ENCODE results near the gene RAX2. TPM values are rescaled to one million over a fixed set of nuclear protein-coding genes. Genes with fewer than 3 reads are reported as not detected.

Gene RAX2
- total RNA-seq, 1 donor from 2014 or later: not detected

- DNase-seq (ENCODE audit: low spot score) (no peak), ATAC-seq (no peak)
Observed at GRCh38 chr19:3803114-3803888, 31.3 kb upstream of the RAX2 start.

- ATAC-seq: peak; percentile 84
- no peak for DNase-seq (ENCODE audit: low spot score)
Observed at GRCh38 chr19:3801412-3802096, 29.5 kb upstream of the RAX2 start.

- no peak for ATAC-seq
- no peak for DNase-seq (ENCODE audit: low spot score)
Observed at GRCh38 chr19:3800996-3801395, 29.0 kb upstream of the RAX2 start.

DNA sequence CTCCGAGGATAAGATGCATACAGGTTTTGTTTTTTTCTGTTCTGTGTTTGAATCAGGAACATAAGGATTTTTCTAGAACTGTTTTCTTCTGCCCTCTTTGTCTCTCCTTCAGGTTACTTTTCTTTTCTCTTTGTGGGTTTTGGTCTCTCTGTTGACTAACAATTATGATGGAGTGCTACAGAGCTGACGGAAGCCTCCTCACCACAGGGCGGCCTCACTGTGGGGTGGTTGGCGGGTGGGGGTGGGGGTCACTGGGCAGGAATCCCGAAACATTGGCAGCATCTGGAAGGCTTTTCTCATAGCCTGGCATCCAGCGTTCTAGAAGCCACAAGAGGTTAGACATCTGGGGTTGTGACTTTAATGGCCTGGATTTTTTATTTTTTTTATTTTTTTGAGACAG lies 26.1 kb upstream of the RAX2 start:
- no peak for DNase-seq (ENCODE audit: low spot score)
- ATAC-seq: no peak

GRCh38 chr19:3796358-3796757 lies 24.3 kb upstream of the RAX2 start:
- no peak for ATAC-seq
- DNase-seq (ENCODE audit: low spot score): no peak

GRCh38 chr19:3793799-3794198 lies 21.8 kb upstream of the RAX2 start:
- DNase-seq (ENCODE audit: low spot score): no peak
- ATAC-seq: no peak

GRCh38 chr19:3792114-3792513 lies 20.1 kb upstream of the RAX2 start:
- DNase-seq (ENCODE audit: low spot score) (no peak), ATAC-seq (no peak)

- DNase-seq (ENCODE audit: low spot score): no peak
- ATAC-seq: no peak
Observed at GRCh38 chr19:3790941-3791340, 18.9 kb upstream of the RAX2 start.

DNA sequence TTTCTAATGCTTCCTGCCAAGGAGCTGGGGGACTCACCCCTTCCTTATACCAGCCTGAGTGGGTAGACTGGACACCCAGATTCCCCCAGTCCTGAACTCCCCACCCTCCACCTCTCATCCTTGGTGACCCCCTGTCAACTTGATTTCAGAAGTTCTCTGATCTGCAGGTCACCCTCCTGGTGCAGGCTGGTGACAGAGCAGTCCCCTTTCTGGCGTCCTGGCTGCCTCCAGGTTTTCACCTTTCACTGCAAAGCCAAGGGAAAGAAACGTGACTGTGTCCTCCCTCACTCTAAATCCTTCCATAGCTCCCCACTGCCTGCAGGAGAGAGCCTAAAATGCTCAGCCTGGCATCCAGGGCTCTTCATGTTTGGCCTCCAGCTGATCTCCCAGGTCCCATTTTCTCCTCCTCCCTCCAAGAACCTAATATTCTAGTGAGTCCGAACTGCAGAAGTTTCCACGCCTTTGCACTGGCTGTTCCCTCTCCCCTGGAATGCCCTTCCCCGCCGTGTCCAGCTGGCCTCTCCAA lies 18.2 kb upstream of the RAX2 start:
- ATAC-seq (no peak), DNase-seq (ENCODE audit: low spot score) (no peak)

- ATAC-seq (no peak), DNase-seq (ENCODE audit: low spot score) (no peak)
Observed at GRCh38 chr19:3788996-3789778, 17.2 kb upstream of the RAX2 start.

DNA sequence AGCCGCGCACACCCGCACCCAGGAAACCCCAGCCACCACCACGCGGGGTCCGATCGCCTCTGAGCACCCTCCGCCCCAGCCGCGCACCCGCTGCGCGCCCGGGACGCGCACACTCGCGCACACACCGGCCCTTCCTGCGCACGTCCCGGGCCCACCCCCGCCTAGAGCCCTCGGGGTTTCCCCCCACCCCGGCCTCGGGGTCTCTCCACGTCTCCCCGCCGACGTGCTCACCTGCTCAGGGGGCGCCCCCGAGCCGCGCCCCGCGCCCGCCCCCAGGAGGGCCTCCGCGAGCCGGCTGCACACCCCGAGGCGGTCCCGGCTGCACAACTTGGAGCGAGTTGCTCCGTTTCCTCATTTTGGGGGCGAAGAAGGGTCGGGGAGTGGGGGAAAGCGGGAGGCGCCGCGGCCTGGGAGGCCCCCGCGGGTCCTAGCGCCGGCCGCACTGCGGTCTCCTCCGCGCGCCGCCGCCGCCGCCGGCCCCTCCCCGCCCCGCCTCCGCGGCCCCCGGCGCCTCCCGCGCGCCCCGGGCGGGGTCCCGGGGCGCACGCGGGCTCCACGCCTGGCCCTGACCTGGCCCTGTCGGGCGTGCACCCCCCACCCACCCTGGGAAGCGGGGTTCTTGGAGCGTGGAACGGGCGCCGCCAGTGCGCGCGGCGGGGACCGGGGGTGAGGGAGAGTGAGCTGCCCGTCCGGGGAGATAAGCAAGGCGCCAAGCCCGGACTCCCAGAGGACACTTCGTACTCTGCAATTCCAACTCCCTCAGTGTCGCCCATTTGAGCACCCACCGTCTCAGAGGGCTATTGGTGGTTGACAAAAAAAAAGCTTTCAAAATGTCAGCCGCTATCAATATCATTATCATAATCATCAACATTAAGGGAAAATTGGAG lies 14.2 kb upstream of the RAX2 start, which contains the start of gene MATK:
Gene MATK, minus strand, starts transcription at position 444 of the 887 bp plus-strand sequence. CDS start 1,246 bp downstream, outside the sequence.
- DNase-seq (ENCODE audit: low spot score): no peak
- ATAC-seq: peak; percentile 14

DNA sequence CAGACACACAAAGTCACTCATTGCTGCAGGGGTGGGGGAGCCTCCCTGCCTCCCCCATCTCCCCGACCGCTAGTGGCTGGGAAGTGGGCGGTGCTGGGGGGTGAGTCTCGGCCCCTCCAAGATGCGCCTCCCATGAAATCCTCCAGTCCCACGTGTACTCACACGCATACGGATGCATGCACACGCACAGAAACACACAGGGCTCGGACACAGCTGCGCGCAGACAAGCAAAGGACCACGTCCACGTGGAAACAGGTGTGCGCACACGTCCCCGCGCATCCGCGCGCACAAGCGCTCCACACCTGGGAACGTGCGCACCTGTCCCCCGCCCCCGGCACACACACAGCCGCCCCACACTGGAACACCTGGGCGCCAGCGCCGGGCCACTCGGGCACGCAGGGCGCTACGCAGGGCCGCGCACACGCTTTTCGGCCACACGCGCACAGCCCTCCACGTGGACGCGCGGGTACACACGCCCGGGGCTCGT lies 13.5 kb upstream of the RAX2 start:
- no peak for DNase-seq (ENCODE audit: low spot score)
- no peak for ATAC-seq

DNA sequence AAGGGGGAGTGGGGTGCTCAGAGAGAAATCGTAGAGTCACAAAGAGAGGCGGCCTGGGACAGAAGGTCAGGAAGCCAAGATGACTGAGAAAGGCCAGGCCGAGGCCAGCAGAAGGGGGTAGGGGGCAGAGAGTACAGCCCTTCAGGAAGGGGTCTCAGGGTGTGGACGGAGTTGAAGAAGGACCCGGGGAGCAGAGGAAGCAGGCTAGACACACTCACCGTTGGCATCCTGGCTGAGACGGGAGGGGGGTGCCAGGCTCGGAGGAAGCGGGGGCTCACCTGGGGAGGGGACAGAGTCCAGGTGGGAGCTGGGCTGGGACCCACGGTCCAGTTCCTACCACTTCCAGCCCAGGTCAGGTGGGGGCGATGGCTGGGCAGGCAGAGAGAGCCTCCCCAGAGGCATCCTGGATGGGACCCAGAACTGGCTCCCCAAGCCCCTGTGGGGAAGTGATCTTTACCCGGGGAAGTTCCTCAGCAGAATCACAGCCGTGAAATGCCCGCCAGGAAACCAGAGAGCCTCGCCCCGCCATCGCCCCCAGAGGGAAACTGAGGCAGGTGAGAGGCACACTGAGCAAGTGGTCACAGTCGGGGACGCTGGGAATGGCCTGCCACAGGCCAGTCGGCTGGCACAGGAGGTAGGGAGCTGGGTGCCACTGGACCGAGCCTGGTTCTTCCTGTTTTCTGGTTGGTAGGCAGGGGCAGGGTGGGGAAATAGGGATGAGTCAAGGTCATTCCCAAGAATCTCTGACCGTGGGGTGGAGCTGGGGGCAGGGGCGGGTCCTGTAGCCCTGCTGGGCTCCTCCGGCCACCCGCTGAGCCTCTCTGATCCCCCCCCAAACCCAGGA lies 12.8 kb upstream of the RAX2 start:
- peak; percentile 28 for ATAC-seq
- DNase-seq (ENCODE audit: low spot score): no peak

- DNase-seq (ENCODE audit: low spot score) (no peak), ATAC-seq (peak; percentile 79)
Observed at GRCh38 chr19:3783660-3784584, 11.9 kb upstream of the RAX2 start.

DNA sequence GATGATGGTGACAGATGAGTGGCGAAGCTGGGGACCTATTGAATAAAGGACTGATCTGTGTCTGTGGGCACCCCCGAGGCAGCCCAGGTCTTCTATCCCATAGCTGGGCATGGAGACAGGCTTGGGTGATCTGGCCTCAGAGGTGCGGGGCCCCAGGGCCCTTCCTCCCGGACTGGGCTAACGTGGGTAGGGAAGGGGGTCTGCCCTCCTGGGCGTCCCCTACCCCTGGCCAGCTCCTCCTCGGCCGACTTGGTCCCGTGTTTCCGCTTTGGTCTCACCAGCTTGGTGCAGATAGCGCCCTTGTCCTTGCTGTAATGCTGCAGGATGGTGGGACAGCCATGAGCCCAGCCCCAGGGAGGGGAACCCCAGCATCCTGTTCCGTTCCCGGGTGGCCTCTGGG lies 10.9 kb upstream of the RAX2 start:
- no peak for DNase-seq (ENCODE audit: low spot score)
- no peak for ATAC-seq

- ATAC-seq: no peak
- DNase-seq (ENCODE audit: low spot score): no peak
Observed at GRCh38 chr19:3782330-3782729, 10.3 kb upstream of the RAX2 start.

GRCh38 chr19:3781603-3782002 lies 9.6 kb upstream of the RAX2 start:
- no peak for ATAC-seq
- DNase-seq (ENCODE audit: low spot score): no peak

GRCh38 chr19:3780786-3781304 lies 8.8 kb upstream of the RAX2 start:
- ATAC-seq: no peak
- DNase-seq (ENCODE audit: low spot score): no peak

Data from left lobe of liver (tissue), 2 donors.